ENCODE measurements around the gene MPDZ.

MPDZ gene

DNA sequence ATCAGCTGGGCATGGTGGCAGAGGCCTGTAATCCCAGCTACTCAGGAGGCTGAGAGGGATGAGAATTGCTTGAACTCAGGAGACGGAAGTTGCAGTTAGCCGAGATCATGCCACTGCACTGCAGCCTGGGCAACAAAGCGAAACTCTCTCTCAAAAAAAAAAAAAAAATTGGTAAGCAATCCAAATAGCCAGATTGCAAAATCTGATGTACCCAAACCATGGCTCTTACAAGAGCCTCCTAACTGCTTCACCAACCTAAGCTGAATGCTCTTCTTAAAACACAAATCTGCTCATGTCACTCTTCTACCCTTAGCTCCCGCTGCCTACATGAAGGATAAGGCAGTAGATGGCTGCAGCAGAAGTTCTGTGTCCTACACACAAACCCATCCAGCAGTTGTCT, 105.9 kb downstream of the MPDZ start:
- no peaks in the 10 kb centered on the region for H3K79me2 ChIP-seq
- no peak overlapping the region for H3K9ac ChIP-seq
- no peaks in the 10 kb centered on the region for H3K27me3 ChIP-seq (ENCODE audit: control insufficient read depth, insufficient read depth, low read length)
- H2AFZ ChIP-seq = no peak overlapping the region
- H3K4me2 ChIP-seq (ENCODE audit: low read length) = no peak overlapping the region
- TF ChIP-seq, protein P1, sequence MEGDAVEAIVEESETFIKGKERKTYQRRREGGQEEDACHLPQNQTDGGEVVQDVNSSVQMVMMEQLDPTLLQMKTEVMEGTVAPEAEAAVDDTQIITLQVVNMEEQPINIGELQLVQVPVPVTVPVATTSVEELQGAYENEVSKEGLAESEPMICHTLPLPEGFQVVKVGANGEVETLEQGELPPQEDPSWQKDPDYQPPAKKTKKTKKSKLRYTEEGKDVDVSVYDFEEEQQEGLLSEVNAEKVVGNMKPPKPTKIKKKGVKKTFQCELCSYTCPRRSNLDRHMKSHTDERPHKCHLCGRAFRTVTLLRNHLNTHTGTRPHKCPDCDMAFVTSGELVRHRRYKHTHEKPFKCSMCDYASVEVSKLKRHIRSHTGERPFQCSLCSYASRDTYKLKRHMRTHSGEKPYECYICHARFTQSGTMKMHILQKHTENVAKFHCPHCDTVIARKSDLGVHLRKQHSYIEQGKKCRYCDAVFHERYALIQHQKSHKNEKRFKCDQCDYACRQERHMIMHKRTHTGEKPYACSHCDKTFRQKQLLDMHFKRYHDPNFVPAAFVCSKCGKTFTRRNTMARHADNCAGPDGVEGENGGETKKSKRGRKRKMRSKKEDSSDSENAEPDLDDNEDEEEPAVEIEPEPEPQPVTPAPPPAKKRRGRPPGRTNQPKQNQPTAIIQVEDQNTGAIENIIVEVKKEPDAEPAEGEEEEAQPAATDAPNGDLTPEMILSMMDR (IDR thresholded peaks at IDR 0.05) = no peak
- no peaks in the 10 kb centered on the region for H3K36me3 ChIP-seq (ENCODE audit: control insufficient read depth, insufficient read depth, low read length)
- H3K4me1 ChIP-seq = no peaks in the 10 kb centered on the region
- no peaks in the 10 kb centered on the region for H3K9me3 ChIP-seq (ENCODE audit: control insufficient read depth, low read length)
- no peak overlapping the region for H3K27ac ChIP-seq
- H3K4me3 ChIP-seq (ENCODE audit: low read depth, low read length) = no peak overlapping the region

DNA sequence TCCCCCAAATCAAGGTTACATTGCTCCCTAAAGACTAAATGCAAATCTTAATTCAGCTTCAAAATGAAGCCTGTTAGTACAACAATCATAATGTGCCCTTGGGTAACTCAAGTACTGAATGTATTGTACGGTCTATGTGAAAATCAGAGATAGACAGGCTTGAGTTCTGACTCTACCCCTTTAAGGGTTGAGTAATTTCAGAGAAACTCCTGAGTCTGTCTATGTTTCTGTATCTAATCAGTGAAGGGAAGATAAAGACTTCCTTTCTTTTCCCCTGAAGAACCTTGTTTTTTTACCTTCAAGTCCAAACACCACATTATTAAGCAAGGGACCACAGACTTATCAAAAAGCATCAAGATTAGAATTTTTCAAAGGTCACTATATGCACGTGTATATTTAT, 108.2 kb downstream of the MPDZ start:
- no peak overlapping the region for H2AFZ ChIP-seq
- no peaks in the 10 kb centered on the region for H3K27me3 ChIP-seq (ENCODE audit: control insufficient read depth, insufficient read depth, low read length)
- H3K79me2 ChIP-seq = no peaks in the 10 kb centered on the region
- no peak overlapping the region for H3K9ac ChIP-seq
- TF ChIP-seq, protein P1 (IDR thresholded peaks at IDR 0.05) = no peak
- no peaks in the 10 kb centered on the region for H3K9me3 ChIP-seq (ENCODE audit: control insufficient read depth, low read length)
- no peak overlapping the region for H3K4me2 ChIP-seq (ENCODE audit: low read length)
- H3K4me1 ChIP-seq = no peaks in the 10 kb centered on the region
- H3K27ac ChIP-seq = no peak overlapping the region
- no peaks in the 10 kb centered on the region for H3K36me3 ChIP-seq (ENCODE audit: control insufficient read depth, insufficient read depth, low read length)
- H3K4me3 ChIP-seq (ENCODE audit: low read depth, low read length) = no peak overlapping the region

- H3K27ac ChIP-seq = no peak overlapping the region
- H3K9me3 ChIP-seq (ENCODE audit: control insufficient read depth, low read length) = no peaks in the 10 kb centered on the region
- TF ChIP-seq, protein P1 (IDR thresholded peaks at IDR 0.05) = no peak
- H3K4me2 ChIP-seq (ENCODE audit: low read length) = no peak overlapping the region
- H3K36me3 ChIP-seq (ENCODE audit: control insufficient read depth, insufficient read depth, low read length) = no peaks in the 10 kb centered on the region
- no peaks in the 10 kb centered on the region for H3K79me2 ChIP-seq
- H3K27me3 ChIP-seq (ENCODE audit: control insufficient read depth, insufficient read depth, low read length) = no peaks in the 10 kb centered on the region
- H3K4me3 ChIP-seq (ENCODE audit: low read depth, low read length) = no peak overlapping the region
- H3K9ac ChIP-seq = no peak overlapping the region
- no peaks in the 10 kb centered on the region for H3K4me1 ChIP-seq
- H2AFZ ChIP-seq = no peak overlapping the region
Measured at GRCh38 chr9:13166996-13167395, 112.5 kb downstream of the MPDZ start.

DNA sequence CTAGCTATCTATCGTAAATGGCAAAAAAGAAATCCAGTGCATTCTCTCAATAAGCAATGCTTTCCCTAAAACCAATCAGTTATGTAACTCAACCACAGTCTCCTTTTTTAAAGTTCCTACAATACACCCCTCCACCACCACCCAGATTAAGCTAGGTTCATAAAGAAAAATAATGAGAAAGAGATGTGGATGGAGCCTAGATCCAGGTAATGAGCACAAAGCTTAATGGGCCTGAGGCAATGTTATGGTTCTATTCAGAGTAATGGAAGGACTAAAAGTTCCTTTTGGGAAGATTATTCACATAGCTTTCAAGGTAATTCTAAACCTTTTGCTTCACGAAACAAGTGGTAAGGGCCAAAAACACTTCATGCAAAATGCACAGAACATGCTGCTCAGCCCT, 113.5 kb downstream of the MPDZ start:
- no peaks in the 10 kb centered on the region for H3K9me3 ChIP-seq (ENCODE audit: control insufficient read depth, low read length)
- H3K27me3 ChIP-seq (ENCODE audit: control insufficient read depth, insufficient read depth, low read length) = no peaks in the 10 kb centered on the region
- no peak overlapping the region for H3K4me2 ChIP-seq (ENCODE audit: low read length)
- no peak overlapping the region for H3K27ac ChIP-seq
- H3K9ac ChIP-seq = no peak overlapping the region
- no peaks in the 10 kb centered on the region for H3K36me3 ChIP-seq (ENCODE audit: control insufficient read depth, insufficient read depth, low read length)
- TF ChIP-seq, protein P1 (IDR thresholded peaks at IDR 0.05) = no peak
- H2AFZ ChIP-seq = no peak overlapping the region
- H3K4me1 ChIP-seq = no peaks in the 10 kb centered on the region
- H3K4me3 ChIP-seq (ENCODE audit: low read depth, low read length) = no peak overlapping the region
- H3K79me2 ChIP-seq = no peaks in the 10 kb centered on the region

DNA sequence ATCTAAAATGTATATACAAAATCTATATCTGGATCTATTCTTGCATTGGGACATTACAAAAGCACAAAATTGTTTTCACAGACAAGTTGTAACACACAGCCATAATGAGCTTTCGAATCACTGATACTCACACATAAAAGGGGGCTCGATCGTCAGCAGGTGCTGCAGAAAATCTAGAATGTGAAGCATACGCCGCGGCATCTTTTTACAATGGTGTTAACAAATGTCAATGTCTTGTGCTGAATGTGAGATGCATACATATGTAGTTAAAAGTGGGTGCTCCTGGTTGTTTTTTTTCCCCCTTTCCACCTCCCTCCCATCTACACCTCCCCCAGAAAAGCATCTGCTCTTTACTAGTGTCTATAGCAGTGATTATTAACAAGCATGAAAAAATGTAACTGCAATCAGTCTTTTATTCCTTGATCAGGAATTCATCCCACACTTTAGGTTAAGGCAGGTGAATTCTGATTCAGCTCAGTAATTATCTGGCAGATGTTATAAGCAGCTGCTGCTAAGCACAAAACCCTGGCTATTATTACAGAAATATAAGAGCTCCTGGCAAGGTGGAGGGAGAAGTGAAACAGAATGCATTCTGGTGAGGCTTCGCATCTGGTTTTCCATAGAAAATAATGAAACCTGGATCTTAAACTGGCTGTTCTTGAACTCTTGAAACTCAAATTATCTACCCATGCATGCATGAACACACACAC, 114.1 kb downstream of the MPDZ start:
- Histone ChIP-seq H2AFZ (no peak overlapping the region), H3K36me3 (ENCODE audit: control insufficient read depth, insufficient read depth, low read length) (no peaks in the 10 kb centered on the region), H3K9me3 (ENCODE audit: control insufficient read depth, low read length) (no peaks in the 10 kb centered on the region), H3K4me2 (ENCODE audit: low read length) (no peak overlapping the region), H3K79me2 (no peaks in the 10 kb centered on the region), H3K9ac (no peak overlapping the region), H3K4me1 (no peaks in the 10 kb centered on the region), H3K27ac (no peak overlapping the region), H3K4me3 (ENCODE audit: low read depth, low read length) (no peak overlapping the region), H3K27me3 (ENCODE audit: control insufficient read depth, insufficient read depth, low read length) (no peaks in the 10 kb centered on the region)
- TF ChIP-seq, protein P1 (IDR thresholded peaks at IDR 0.05) = no peak
